IPS-15b (cell line): ENCODE measurements around the gene UBE2I.

Source experiments
- H3K27me3 ChIP-seq: one replicate; pipeline ENCODE4 v1.6.1; 2013; ENCODE audit warnings: low read length; ENCODE audit not compliant: control insufficient read depth, insufficient read depth
- H3K36me3 ChIP-seq: one replicate; pipeline ENCODE4 v1.6.1; 2013; ENCODE audit warnings: low read length; ENCODE audit not compliant: control insufficient read depth, insufficient read depth
- H3K4me1 ChIP-seq: one replicate; pipeline ENCODE4 v1.6.1; 2013; ENCODE audit warnings: mild to moderate bottlenecking, low read length; ENCODE audit not compliant: control insufficient read depth, insufficient read depth
- H3K4me3 ChIP-seq: one replicate; pipeline ENCODE4 v1.5.1; 2013; ENCODE audit warnings: low read depth, low read length
- H3K9ac ChIP-seq: one replicate; pipeline ENCODE4 v1.6.1; 2013; ENCODE audit warnings: low read depth, mild to moderate bottlenecking, low read length
- H3K9me3 ChIP-seq: one replicate; pipeline ENCODE4 v1.6.1; 2013; ENCODE audit warnings: mild to moderate bottlenecking, low read length; ENCODE audit not compliant: control insufficient read depth, insufficient read depth

UBE2I gene

GRCh38 chr16:1345651-1346421, 36.4 kb downstream of the UBE2I start:
- Histone ChIP-seq H3K4me3 (no peak overlapping the region), H3K9me3 (no peaks in the 10 kb centered on the region), H3K36me3 (peaks cover 23% of the 10 kb centered on the region), H3K9ac (no peak overlapping the region), H3K27me3 (peaks cover 5% of the 10 kb centered on the region), H3K4me1 (no peaks in the 10 kb centered on the region)

GRCh38 chr16:1346422-1347285, 37.2 kb downstream of the UBE2I start:
- H3K9ac ChIP-seq: no peak overlapping the region
- peaks cover 26% of the 10 kb centered on the region for H3K36me3 ChIP-seq
- no peaks in the 10 kb centered on the region for H3K4me1 ChIP-seq
- H3K4me3 ChIP-seq: no peak overlapping the region
- peaks cover 5% of the 10 kb centered on the region for H3K27me3 ChIP-seq
- H3K9me3 ChIP-seq: no peaks in the 10 kb centered on the region

DNA sequence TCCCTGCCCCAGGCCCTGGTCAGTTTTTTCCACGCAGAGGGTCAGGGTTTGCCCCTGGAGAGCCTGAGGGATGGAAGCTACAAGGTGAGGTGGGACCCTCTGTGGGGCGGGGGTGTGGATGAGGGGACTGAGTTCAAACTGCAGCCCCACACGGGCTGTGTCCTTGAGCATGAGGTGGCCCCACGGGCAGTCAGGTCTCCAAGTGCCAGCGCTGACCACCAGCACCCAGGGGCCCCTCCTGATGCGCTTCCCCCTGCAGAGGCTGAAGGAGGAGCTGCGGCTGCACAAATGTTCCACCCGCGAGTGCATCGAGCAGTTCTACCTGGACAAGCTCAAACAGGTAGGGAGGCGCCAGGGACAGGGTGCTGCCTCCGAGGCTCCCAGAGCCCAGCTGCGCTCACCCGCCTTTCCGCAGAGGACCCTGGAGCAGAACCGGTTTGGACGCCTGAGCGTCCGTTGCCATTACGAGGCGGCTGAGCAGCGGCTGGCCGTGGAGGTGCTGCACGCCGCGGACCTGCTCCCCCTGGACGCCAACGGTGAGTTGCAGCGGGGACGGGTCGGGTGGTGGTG, 37.9 kb downstream of the UBE2I start:
- H3K9ac ChIP-seq: no peak overlapping the region
- H3K9me3 ChIP-seq: no peaks in the 10 kb centered on the region
- H3K27me3 ChIP-seq: peaks cover under 1% of the 10 kb centered on the region
- peaks cover 26% of the 10 kb centered on the region for H3K36me3 ChIP-seq
- no peak overlapping the region for H3K4me3 ChIP-seq
- H3K4me1 ChIP-seq: no peaks in the 10 kb centered on the region

DNA sequence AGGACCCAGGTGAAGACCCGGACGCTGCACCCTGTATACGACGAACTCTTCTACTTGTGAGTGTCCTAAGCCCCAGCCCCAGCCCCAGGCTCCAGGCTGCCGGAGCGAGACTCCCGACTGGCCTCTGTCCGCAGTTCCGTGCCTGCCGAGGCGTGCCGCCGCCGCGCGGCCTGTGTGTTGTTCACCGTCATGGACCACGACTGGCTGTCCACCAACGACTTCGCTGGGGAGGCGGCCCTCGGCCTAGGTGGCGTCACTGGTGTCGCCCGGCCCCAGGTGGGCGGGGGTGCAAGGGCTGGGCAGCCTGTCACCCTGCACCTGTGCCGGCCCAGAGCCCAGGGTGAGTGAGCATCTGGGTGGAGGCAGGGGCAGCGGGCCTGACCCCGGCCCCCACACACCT, 38.5 kb downstream of the UBE2I start:
- no peaks in the 10 kb centered on the region for H3K4me1 ChIP-seq

DNA sequence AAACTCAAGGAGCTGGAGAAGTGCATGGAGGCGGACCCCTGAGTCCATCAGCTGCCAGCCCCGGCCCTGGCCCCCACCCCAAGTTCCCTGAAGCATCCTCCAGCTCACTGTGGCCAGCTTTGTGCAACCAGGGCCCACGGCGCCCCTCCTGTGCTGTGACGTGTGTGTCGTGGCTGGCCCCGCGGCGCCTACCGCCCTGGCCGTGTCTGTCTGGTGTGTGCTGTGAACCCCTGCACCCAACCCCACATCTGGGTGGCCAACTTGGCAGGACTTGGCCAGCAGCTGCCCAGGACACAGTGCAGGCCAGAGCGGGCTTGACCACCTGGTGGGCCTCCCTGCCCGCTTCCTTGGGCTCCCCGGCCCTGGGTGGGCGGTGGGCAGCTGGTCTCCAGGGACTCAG, 39.0 kb downstream of the UBE2I start:
- H3K9me3 ChIP-seq: no peaks in the 10 kb centered on the region
- no peak overlapping the region for H3K4me3 ChIP-seq
- no peaks in the 10 kb centered on the region for H3K4me1 ChIP-seq
- H3K27me3 ChIP-seq: no peaks in the 10 kb centered on the region
- H3K9ac ChIP-seq: no peak overlapping the region
- H3K36me3 ChIP-seq: peaks cover 26% of the 10 kb centered on the region

More for the DNA sequence above, 38.5 kb downstream of the UBE2I start:
- no peaks in the 10 kb centered on the region for H3K27me3 ChIP-seq
- no peak overlapping the region for H3K4me3 ChIP-seq
- no peaks in the 10 kb centered on the region for H3K9me3 ChIP-seq
- H3K36me3 ChIP-seq: peaks cover 26% of the 10 kb centered on the region
- H3K9ac ChIP-seq: no peak overlapping the region

GRCh38 chr16:1348926-1349325, 39.5 kb downstream of the UBE2I start:
- no peak overlapping the region for H3K9ac ChIP-seq
- no peaks in the 10 kb centered on the region for H3K27me3 ChIP-seq
- H3K4me1 ChIP-seq: no peaks in the 10 kb centered on the region
- peaks cover 26% of the 10 kb centered on the region for H3K36me3 ChIP-seq
- H3K4me3 ChIP-seq: no peak overlapping the region
- H3K9me3 ChIP-seq: no peaks in the 10 kb centered on the region

GRCh38 chr16:1349351-1349750, 39.9 kb downstream of the UBE2I start:
- H3K9me3 ChIP-seq: no peaks in the 10 kb centered on the region
- H3K36me3 ChIP-seq: peaks cover 26% of the 10 kb centered on the region
- no peaks in the 10 kb centered on the region for H3K4me1 ChIP-seq
- no peak overlapping the region for H3K9ac ChIP-seq
- no peak overlapping the region for H3K4me3 ChIP-seq
- no peaks in the 10 kb centered on the region for H3K27me3 ChIP-seq

GRCh38 chr16:1349951-1350350, 40.5 kb downstream of the UBE2I start:
- Histone ChIP-seq H3K4me3 (no peak overlapping the region), H3K27me3 (no peaks in the 10 kb centered on the region), H3K4me1 (no peaks in the 10 kb centered on the region), H3K9me3 (no peaks in the 10 kb centered on the region), H3K9ac (no peak overlapping the region), H3K36me3 (peaks cover 26% of the 10 kb centered on the region)

GRCh38 chr16:1350691-1351090, 41.3 kb downstream of the UBE2I start:
- Histone ChIP-seq H3K36me3 (peaks cover 26% of the 10 kb centered on the region), H3K4me3 (peak overlapping the region; percentile 65), H3K9ac (peak overlapping the region; percentile 70), H3K9me3 (no peaks in the 10 kb centered on the region), H3K4me1 (no peaks in the 10 kb centered on the region), H3K27me3 (no peaks in the 10 kb centered on the region)

DNA sequence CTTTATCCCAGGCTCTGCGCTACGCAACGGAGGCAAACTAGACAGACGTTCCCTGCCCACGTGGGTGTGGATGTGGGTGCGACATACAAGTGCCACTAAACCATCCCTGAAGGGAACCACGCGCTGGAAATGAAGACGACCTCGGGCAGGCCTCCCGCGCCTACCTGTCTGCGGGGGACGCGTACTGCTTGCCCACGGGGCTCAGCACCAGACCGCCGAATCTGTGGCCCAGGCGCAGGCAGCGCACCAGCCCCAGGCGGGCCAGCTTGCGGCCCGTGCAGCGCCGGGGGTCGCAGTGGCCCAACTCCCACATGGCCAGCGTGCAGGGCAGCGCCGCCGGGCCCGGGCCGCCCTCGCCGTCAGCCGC, 41.8 kb downstream of the UBE2I start:
- no peaks in the 10 kb centered on the region for H3K9me3 ChIP-seq
- H3K4me1 ChIP-seq: no peaks in the 10 kb centered on the region

GRCh38 chr16:1351582-1352362, 42.3 kb downstream of the UBE2I start, which contains the start of the genes GNPTG and TSR3:
Gene GNPTG (plus strand): TSS chr16:1351931. CDS start chr16:1351966, 35 bp downstream.
Gene TSR3 (minus strand): TSS chr16:1351878. CDS start chr16:1351804, 74 bp downstream.
- H3K27me3 ChIP-seq: no peaks in the 10 kb centered on the region
- H3K36me3 ChIP-seq: peaks cover 26% of the 10 kb centered on the region
- H3K4me3 ChIP-seq: peak within 1 kb of the TSS; percentile 65

More for the DNA sequence above, 41.8 kb downstream of the UBE2I start:
- Histone ChIP-seq H3K9ac (peak overlapping the region; percentile 70), H3K4me3 (peak overlapping the region; percentile 65), H3K36me3 (peaks cover 26% of the 10 kb centered on the region), H3K27me3 (no peaks in the 10 kb centered on the region)

More at GRCh38 chr16:1351582-1352362, 42.3 kb downstream of the UBE2I start, which contains the start of the genes GNPTG and TSR3:
- H3K4me1 ChIP-seq: no peaks in the 10 kb centered on the region
- H3K9ac ChIP-seq: peak within 1 kb of the TSS; percentile 70
- no peaks in the 10 kb centered on the region for H3K9me3 ChIP-seq
